ENCODE results near the gene SRR. TPM values are rescaled to one million over a fixed set of nuclear protein-coding genes. Genes with fewer than 3 reads are reported as not detected.
A peak's percentile ranks its signal among the peaks of the same experiment; 100 is the strongest.

SRR gene
- total and polyA plus RNA-seq, 9 of the 15 experiments (the other 6 are each of a cell fraction or from before 2014, with no cell fraction given) = 5.0 to 19.4 (median 7.9) TPM

GRCh38 chr17:2337544-2338314, 34.0 kb downstream of the SRR start:
- Histone ChIP-seq H3K79me2 (ENCODE audit: control insufficient read depth, insufficient read depth, low read length) (peaks cover 51% of the 10 kb centered on the region), H2AFZ (ENCODE audit: low read depth, low read length) (peak overlapping the region; percentile 72), H3K36me3 (ENCODE audit: control insufficient read depth, insufficient read depth, low read length) (peaks cover 33% of the 10 kb centered on the region), H3K9ac (ENCODE audit: insufficient read depth in 1 of 2, low read depth in 2 of 2, low read length in 2 of 2) (peak overlapping the region; percentile 73 to 97; a peak in 3 of 4 replicates), H3K27ac (ENCODE audit: extremely low read depth, low read depth, low read length) (peak overlapping the region; percentile 81; the same call in 2 of the 3 replicates), H4K20me1 (replicated peaks; ENCODE audit: control insufficient read depth, insufficient read depth, low read length) (no peaks in the 10 kb centered on the region), H3K4me2 (ENCODE audit: insufficient read depth, low read length) (peak overlapping the region; percentile 93), H3K9me3 (replicated peaks; ENCODE audit: control insufficient read depth, insufficient read depth, low read depth, low read length) (no peaks in the 10 kb centered on the region; the same call in 1 of the 2 replicates), H3K4me3 (peak overlapping the region; percentile 68), H3K9me1 (ENCODE audit: control insufficient read depth, insufficient read depth, low read length) (no peaks in the 10 kb centered on the region), H3K4me1 (replicated peaks in 1 of 2; ENCODE audit: control insufficient read depth in 2 of 2, insufficient read depth in 2 of 2, low read length in 2 of 2) (peaks cover 16 to 21% of the 10 kb centered on the region in 2 experiments; a peak in 4 of 5 replicates), H3K27me3 (ENCODE audit: control insufficient read depth in 2 of 2, insufficient read depth in 2 of 2, low read length in 2 of 2) (no peaks in the 10 kb centered on the region)
- intact Hi-C loops (cut with micrococcal nuclease) (no loop called here), in situ Hi-C loops (cut with MboI) (no loop called here)
- BruUV-seq (replicated peaks) = no TSS peak
- ATAC-seq (peak; percentile 44), DNase-seq (ENCODE audit: extremely low read depth in 1 of 4, low spot score in 3 of 4) (peak; percentile 42 to 76 (median 69)), FAIRE-seq (no peak)
- CTCF ChIA-PET (ENCODE audit: low intra/inter-chr PET ratio) = no interaction called here
- WGBS (ENCODE audit: insufficient coverage, low coverage, missing lambda C conversion rate) = 4% methylated on average over 15 of the region's 92 CpGs
- POLR2A ChIA-PET = interaction anchor here (0.5 to 1.1 kb wide), 5 partner anchors 10 to 1995 kb away, joined by 3 to 5 read pairs (median 3); no protein-coding TSS in a partner anchor
- no peak for TF ChIP-seq FOSL1 (tag; conservative IDR thresholded peaks at IDR 0.05)
- TF ChIP-seq CBX2 (IDR thresholded peaks at IDR 0.05; ENCODE audit: insufficient read depth, low read length, poor library complexity, severe bottlenecking) = no peak
- 0 out of 2 replicates have a peak, but pooled peaks have one; percentile 16 for TF ChIP-seq MTA3 (IDR thresholded peaks at IDR 0.05; ENCODE audit: borderline replicate concordance)
- no peak for TF ChIP-seq LCOR (CRISPR knock-in tag; IDR thresholded peaks at IDR 0.05)
- TF ChIP-seq HNRNPL (IDR thresholded peaks at IDR 0.05; ENCODE audit: low read depth, low read length) = peak; percentile 68; the same call in 1 of the 2 replicates
- TF ChIP-seq TEAD1 (CRISPR knock-in tag; IDR thresholded peaks at IDR 0.05) = 0 out of 4 replicates have a peak, but pooled peaks of 1 of the 2 experiments have one; percentile 15
- no peak for TF ChIP-seq ELF4 (CRISPR knock-in tag; IDR thresholded peaks at IDR 0.05)
- TF ChIP-seq, protein P1, sequence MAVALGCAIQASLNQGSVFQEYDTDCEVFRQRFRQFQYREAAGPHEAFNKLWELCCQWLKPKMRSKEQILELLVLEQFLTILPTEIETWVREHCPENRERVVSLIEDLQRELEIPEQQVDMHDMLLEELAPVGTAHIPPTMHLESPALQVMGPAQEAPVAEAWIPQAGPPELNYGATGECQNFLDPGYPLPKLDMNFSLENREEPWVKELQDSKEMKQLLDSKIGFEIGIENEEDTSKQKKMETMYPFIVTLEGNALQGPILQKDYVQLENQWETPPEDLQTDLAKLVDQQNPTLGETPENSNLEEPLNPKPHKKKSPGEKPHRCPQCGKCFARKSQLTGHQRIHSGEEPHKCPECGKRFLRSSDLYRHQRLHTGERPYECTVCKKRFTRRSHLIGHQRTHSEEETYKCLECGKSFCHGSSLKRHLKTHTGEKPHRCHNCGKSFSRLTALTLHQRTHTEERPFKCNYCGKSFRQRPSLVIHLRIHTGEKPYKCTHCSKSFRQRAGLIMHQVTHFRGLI (CRISPR knock-in tag; IDR thresholded peaks at IDR 0.05) = no peak
- peak; percentile 53; the same call in 1 of the 2 replicates for TF ChIP-seq KLF13 (tag; IDR thresholded peaks at IDR 0.05; ENCODE audit: borderline replicate concordance, low read depth)
- TF ChIP-seq MAZ (CRISPR knock-in tag; conservative IDR thresholded peaks at IDR 0.05 in 1 of 2, IDR thresholded peaks at IDR 0.05 in 1 of 2) = peak in 1 of 2 experiments; percentile 23; a peak in 1 of 4 replicates
- TF ChIP-seq, protein P2, sequence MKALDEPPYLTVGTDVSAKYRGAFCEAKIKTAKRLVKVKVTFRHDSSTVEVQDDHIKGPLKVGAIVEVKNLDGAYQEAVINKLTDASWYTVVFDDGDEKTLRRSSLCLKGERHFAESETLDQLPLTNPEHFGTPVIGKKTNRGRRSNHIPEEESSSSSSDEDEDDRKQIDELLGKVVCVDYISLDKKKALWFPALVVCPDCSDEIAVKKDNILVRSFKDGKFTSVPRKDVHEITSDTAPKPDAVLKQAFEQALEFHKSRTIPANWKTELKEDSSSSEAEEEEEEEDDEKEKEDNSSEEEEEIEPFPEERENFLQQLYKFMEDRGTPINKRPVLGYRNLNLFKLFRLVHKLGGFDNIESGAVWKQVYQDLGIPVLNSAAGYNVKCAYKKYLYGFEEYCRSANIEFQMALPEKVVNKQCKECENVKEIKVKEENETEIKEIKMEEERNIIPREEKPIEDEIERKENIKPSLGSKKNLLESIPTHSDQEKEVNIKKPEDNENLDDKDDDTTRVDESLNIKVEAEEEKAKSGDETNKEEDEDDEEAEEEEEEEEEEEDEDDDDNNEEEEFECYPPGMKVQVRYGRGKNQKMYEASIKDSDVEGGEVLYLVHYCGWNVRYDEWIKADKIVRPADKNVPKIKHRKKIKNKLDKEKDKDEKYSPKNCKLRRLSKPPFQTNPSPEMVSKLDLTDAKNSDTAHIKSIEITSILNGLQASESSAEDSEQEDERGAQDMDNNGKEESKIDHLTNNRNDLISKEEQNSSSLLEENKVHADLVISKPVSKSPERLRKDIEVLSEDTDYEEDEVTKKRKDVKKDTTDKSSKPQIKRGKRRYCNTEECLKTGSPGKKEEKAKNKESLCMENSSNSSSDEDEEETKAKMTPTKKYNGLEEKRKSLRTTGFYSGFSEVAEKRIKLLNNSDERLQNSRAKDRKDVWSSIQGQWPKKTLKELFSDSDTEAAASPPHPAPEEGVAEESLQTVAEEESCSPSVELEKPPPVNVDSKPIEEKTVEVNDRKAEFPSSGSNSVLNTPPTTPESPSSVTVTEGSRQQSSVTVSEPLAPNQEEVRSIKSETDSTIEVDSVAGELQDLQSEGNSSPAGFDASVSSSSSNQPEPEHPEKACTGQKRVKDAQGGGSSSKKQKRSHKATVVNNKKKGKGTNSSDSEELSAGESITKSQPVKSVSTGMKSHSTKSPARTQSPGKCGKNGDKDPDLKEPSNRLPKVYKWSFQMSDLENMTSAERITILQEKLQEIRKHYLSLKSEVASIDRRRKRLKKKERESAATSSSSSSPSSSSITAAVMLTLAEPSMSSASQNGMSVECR (CRISPR knock-in tag; IDR thresholded peaks at IDR 0.05) = 0 out of 2 replicates have a peak, but pooled peaks have one; percentile 23
